Retina (tissue), 1 donor: ENCODE measurements around the gene FUNDC2.

Source experiments
- DNase-seq: peaks from one replicate; pipeline ENCODE4 v3.0.0-alpha.2; 2016

FUNDC2 gene

GRCh38 chrX:155070663-155070974 is 44.0 kb downstream of the FUNDC2 start:
- DNase-seq = no peak

- peak; percentile 77 for DNase-seq
These were observed 44.5 kb downstream of the FUNDC2 start, which contains the start of the genes BRCC3, CMC4 and MTCP1 for GRCh38 chrX:155070975-155071693. Gene BRCC3, plus strand, starts transcription at chrX:155071508. Its CDS starts 20 bp downstream, at chrX:155071528. Gene CMC4, minus strand, starts transcription at chrX:155071136. Its CDS starts 7,113 bp downstream, at chrX:155064023. Gene MTCP1, minus strand, starts transcription at chrX:155071136. Its CDS starts 5,126 bp downstream, at chrX:155066010.

- DNase-seq = no peak
These were observed 45.1 kb downstream of the FUNDC2 start for GRCh38 chrX:155071694-155072280.

- peak; percentile 7 for DNase-seq
These were observed 59.7 kb downstream of the FUNDC2 start for GRCh38 chrX:155086202-155086840.

GRCh38 chrX:155086961-155087735 is 60.5 kb downstream of the FUNDC2 start:
- DNase-seq = no peak

- peak; percentile 18 for DNase-seq
These were observed 67.9 kb downstream of the FUNDC2 start for GRCh38 chrX:155094468-155095061.

GRCh38 chrX:155105919-155106318 is 79.3 kb downstream of the FUNDC2 start:
- DNase-seq = no peak

GRCh38 chrX:155108427-155108826 is 81.8 kb downstream of the FUNDC2 start:
- DNase-seq = no peak
